Astrocyte (in vitro differentiated cells and primary cell): Measurements from ENCODE around the gene PDLIM7. TPM values are rescaled to one million over a fixed set of nuclear protein-coding genes. Genes with fewer than 3 reads are reported as not detected.
A peak's percentile ranks its signal among the peaks of the same experiment; 100 is the strongest.

Source experiments
- DNase-seq: peaks from one replicate; pipeline ENCODE4 v3.0.0-alpha.2; 2010; ENCODE audit warnings: low read depth
- FAIRE-seq: peaks from 2 replicates; lab custom pipeline; 2011; peaks lifted over from hg19 to GRCh38; lab: Jason Lieb, UNC
- H2AFZ ChIP-seq: 2 replicates; pipeline ENCODE4 v1.6.0; 2012; ENCODE audit warnings: low read depth, low read length, inconsistent platforms
- H3K27ac ChIP-seq: 2 replicates; pipeline ENCODE4 v1.5.1; 2011; ENCODE audit warnings: low read depth, low read length, inconsistent platforms
- H3K27me3 ChIP-seq: 2 replicates; pipeline ENCODE4 v1.6.0; 2011; ENCODE audit warnings: low read length, inconsistent platforms; ENCODE audit not compliant: insufficient read depth
- H3K36me3 ChIP-seq: 2 replicates; pipeline ENCODE4 v1.5.1; 2011; ENCODE audit warnings: low read length, inconsistent platforms; ENCODE audit not compliant: insufficient read depth
- H3K4me1 ChIP-seq: 2 replicates; pipeline ENCODE4 v1.5.1; 2011; ENCODE audit warnings: low read length, inconsistent platforms; ENCODE audit not compliant: insufficient read depth
- H3K4me2 ChIP-seq: 2 replicates; pipeline ENCODE4 v1.6.0; 2012; ENCODE audit warnings: low read length, inconsistent platforms
- H3K4me3 ChIP-seq: 2 replicates; pipeline ENCODE4 v1.5.1; 2011; ENCODE audit warnings: low read depth, mild to moderate bottlenecking, low read length, inconsistent platforms; ENCODE audit not compliant: insufficient read depth
- H3K79me2 ChIP-seq: 2 replicates; pipeline ENCODE4 v1.6.0; 2012; ENCODE audit warnings: mild to moderate bottlenecking, low read length, inconsistent platforms; ENCODE audit not compliant: insufficient read depth
- H3K9ac ChIP-seq: 2 replicates; pipeline ENCODE4 v1.6.0; 2012; ENCODE audit warnings: mild to moderate bottlenecking, low read length, inconsistent platforms
- H3K9me3 ChIP-seq: 2 replicates; pipeline ENCODE4 v1.5.1; 2012; ENCODE audit warnings: low read depth, mild to moderate bottlenecking, low read length, inconsistent platforms; ENCODE audit not compliant: insufficient read depth
- H4K20me1 ChIP-seq: 2 replicates; pipeline ENCODE4 v1.6.0; 2012; ENCODE audit warnings: low read length, inconsistent platforms; ENCODE audit not compliant: insufficient read depth
- H3K27ac Mint-ChIP-seq: one replicate; pipeline ENCODE4 v1.8.0; 2021; ENCODE audit warnings: mild to moderate bottlenecking, mixed read lengths; ENCODE audit not compliant: unreplicated experiment
- H3K27me3 Mint-ChIP-seq: one replicate; pipeline ENCODE4 v1.8.0; 2021; ENCODE audit warnings: low read depth, mixed read lengths; ENCODE audit not compliant: unreplicated experiment
- H3K36me3 Mint-ChIP-seq: one replicate; pipeline ENCODE4 v1.8.0; 2021; ENCODE audit warnings: low read depth, mixed read lengths; ENCODE audit not compliant: unreplicated experiment
- H3K4me1 Mint-ChIP-seq: one replicate; pipeline ENCODE4 v1.8.0; 2021; ENCODE audit warnings: low read depth, mixed read lengths; ENCODE audit not compliant: unreplicated experiment
- H3K4me3 Mint-ChIP-seq: one replicate; pipeline ENCODE4 v1.8.0; 2021; ENCODE audit warnings: mild to moderate bottlenecking, moderate library complexity, mixed read lengths; ENCODE audit not compliant: unreplicated experiment
- H3K9me3 Mint-ChIP-seq: one replicate; pipeline ENCODE4 v1.8.0; 2021; ENCODE audit warnings: mild to moderate bottlenecking, mixed read lengths; ENCODE audit not compliant: unreplicated experiment
- EZH2 ChIP-seq: IDR thresholded peaks from 2 replicates; pipeline ENCODE4 v1.6.1; 2012; ENCODE audit warnings: mild to moderate bottlenecking, low read length, inconsistent platforms; ENCODE audit not compliant: insufficient read depth
- total RNA-seq: library from RNA; stranded (reverse); gene quantifications from 2 replicates; pipeline ENCODE4 v1.2.1, GENCODE V29; 2021
- TF ChIP-seq, protein P1 (sequence below): IDR thresholded peaks from 2 replicates; pipeline ENCODE4 v1.5.1; 2011; ENCODE audit warnings: low read depth, mild to moderate bottlenecking, inconsistent platforms, low read length, moderate library complexity; ENCODE audit not compliant: insufficient read depth

PDLIM7 gene
- total RNA-seq, 1 donor from 2014 or later, result 590 TPM

GRCh38 chr5:177494346-177495195, 2.8 kb downstream of the PDLIM7 start:
- Histone ChIP-seq H3K79me2 (peaks cover 76% of the 10 kb centered on the region), H3K27ac (peak overlapping the region; percentile 94), H3K4me3 (peak overlapping the region; percentile 82), H4K20me1 (peaks cover 51% of the 10 kb centered on the region), H3K9ac (peak overlapping the region; percentile 89), H3K27me3 (no peaks in the 10 kb centered on the region), H3K4me1 (peaks cover 71% of the 10 kb centered on the region), H3K9me3 (no peaks in the 10 kb centered on the region), H3K36me3 (peaks cover 19% of the 10 kb centered on the region), H3K4me2 (peak overlapping the region; percentile 96), H2AFZ (no peak overlapping the region)
- TF ChIP-seq, protein P1, sequence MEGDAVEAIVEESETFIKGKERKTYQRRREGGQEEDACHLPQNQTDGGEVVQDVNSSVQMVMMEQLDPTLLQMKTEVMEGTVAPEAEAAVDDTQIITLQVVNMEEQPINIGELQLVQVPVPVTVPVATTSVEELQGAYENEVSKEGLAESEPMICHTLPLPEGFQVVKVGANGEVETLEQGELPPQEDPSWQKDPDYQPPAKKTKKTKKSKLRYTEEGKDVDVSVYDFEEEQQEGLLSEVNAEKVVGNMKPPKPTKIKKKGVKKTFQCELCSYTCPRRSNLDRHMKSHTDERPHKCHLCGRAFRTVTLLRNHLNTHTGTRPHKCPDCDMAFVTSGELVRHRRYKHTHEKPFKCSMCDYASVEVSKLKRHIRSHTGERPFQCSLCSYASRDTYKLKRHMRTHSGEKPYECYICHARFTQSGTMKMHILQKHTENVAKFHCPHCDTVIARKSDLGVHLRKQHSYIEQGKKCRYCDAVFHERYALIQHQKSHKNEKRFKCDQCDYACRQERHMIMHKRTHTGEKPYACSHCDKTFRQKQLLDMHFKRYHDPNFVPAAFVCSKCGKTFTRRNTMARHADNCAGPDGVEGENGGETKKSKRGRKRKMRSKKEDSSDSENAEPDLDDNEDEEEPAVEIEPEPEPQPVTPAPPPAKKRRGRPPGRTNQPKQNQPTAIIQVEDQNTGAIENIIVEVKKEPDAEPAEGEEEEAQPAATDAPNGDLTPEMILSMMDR, result peak; percentile 21
- TF ChIP-seq EZH2, result no peak
- H3K27ac Mint-ChIP-seq, result peak overlapping the region; percentile 92
- H3K27me3 Mint-ChIP-seq, result no peaks in the 10 kb centered on the region
- peaks cover 39% of the 10 kb centered on the region for H3K4me1 Mint-ChIP-seq
- FAIRE-seq (no peak), DNase-seq (peak; percentile 88)
- no peaks in the 10 kb centered on the region for H3K9me3 Mint-ChIP-seq
- H3K4me3 Mint-ChIP-seq, result peak overlapping the region; percentile 69
- H3K36me3 Mint-ChIP-seq, result peaks cover 4% of the 10 kb centered on the region

- H3K36me3 Mint-ChIP-seq, result peaks cover 4% of the 10 kb centered on the region
- Histone ChIP-seq H3K4me3 (peak overlapping the region; percentile 26), H3K9ac (peak overlapping the region; percentile 89), H3K4me1 (peaks cover 73% of the 10 kb centered on the region), H3K36me3 (peaks cover 24% of the 10 kb centered on the region), H4K20me1 (peaks cover 58% of the 10 kb centered on the region), H3K27me3 (no peaks in the 10 kb centered on the region), H2AFZ (no peak overlapping the region), H3K79me2 (peaks cover 83% of the 10 kb centered on the region), H3K9me3 (no peaks in the 10 kb centered on the region), H3K4me2 (peak overlapping the region; percentile 96), H3K27ac (peak overlapping the region; percentile 94)
- peaks cover 36% of the 10 kb centered on the region for H3K4me1 Mint-ChIP-seq
- peak overlapping the region; percentile 92 for H3K27ac Mint-ChIP-seq
- H3K9me3 Mint-ChIP-seq, result no peaks in the 10 kb centered on the region
- FAIRE-seq (no peak), DNase-seq (no peak)
- no peak for TF ChIP-seq EZH2
- TF ChIP-seq, protein P1, result no peak
- H3K27me3 Mint-ChIP-seq, result no peaks in the 10 kb centered on the region
- peak overlapping the region; percentile 64 for H3K4me3 Mint-ChIP-seq
These were observed 3.5 kb downstream of the PDLIM7 start for GRCh38 chr5:177493795-177494345.
